Esophagus squamous epithelium (tissue), 5 donors: ENCODE results near the gene ST6GAL2. TPM values are rescaled to one million over a fixed set of nuclear protein-coding genes. Genes with fewer than 3 reads are reported as not detected.

Experiments
- DNase-seq: peaks from one replicate; lab custom pipeline; 2025; lab: John Stamatoyannopoulos, UW
- H3K27ac ChIP-seq, 4 donors: fragments of 200-600 bp; sonication (generic); one replicate each; pipeline ENCODE4 v1.5.1; 2016 to 2019; ENCODE audit warnings: mild to moderate bottlenecking in 1 of 4
- H3K27me3 ChIP-seq, 4 donors: fragments of 200-600 bp; sonication (generic); 1 replicate in 3 of 4; 2 replicates in 1 of 4; pipeline versions ENCODE4 v1.5.1 to v1.6.0; 2017 to 2021; ENCODE audit warnings: antibody characterized with exemption in 1 of 4
- H3K36me3 ChIP-seq, 3 donors: fragments of 200-600 bp; sonication (generic); one replicate each; pipeline ENCODE4 v1.5.1; 2016 to 2019
- H3K4me1 ChIP-seq, 3 donors: fragments of 200-600 bp; sonication (generic); one replicate each; pipeline ENCODE4 v1.5.1; 2017 to 2019
- H3K4me3 ChIP-seq, 4 donors: fragments of 200-600 bp; sonication (generic); 1 replicate in 3 of 4; 2 replicates in 1 of 4; pipeline ENCODE4 v1.5.1; 2016 to 2019; ENCODE audit warnings: mild to moderate bottlenecking in 2 of 4, moderate library complexity in 1 of 4
- H3K9me3 ChIP-seq, 3 donors: fragments of 200-600 bp; sonication (generic); one replicate each; pipeline ENCODE4 v1.5.1; 2016 to 2019
- CTCF ChIP-seq, 6 experiments: fragments of 450-650 bp in 4 of 6; fragments of 200-600 bp in 2 of 6; sonication (generic) in 2 of 6; IDR thresholded peaks; one replicate each; pipeline ENCODE4 v1.5.1; 2016 to 2019; ENCODE audit warnings: antibody characterized with exemption in 6 of 6, mild to moderate bottlenecking in 4 of 6, moderate library complexity in 4 of 6
- POLR2A ChIP-seq, 4 donors: fragments of 450-650 bp; IDR thresholded peaks; one replicate each; pipeline ENCODE4 v1.6.1; 2017; ENCODE audit warnings: antibody characterized with exemption in 4 of 4, mild to moderate bottlenecking in 4 of 4, moderate library complexity in 3 of 4
- WGBS, 2 donors: methylation state at CpG; one replicate each; pipeline ENCODE4 v1.1.5; 2018; 5-methylcytosine and 5-hydroxymethylcytosine counted together
- intact Hi-C: fragments of 100-400 bp; cut with DNase I; formaldehyde crosslinking; loops from one replicate; pipeline ENCODE4 v1.15.0; 2022
- total RNA-seq, 4 donors: library from RNA; depleted of rRNA; stranded (reverse); fragments of >200 nt; gene quantifications; one replicate each; pipeline ENCODE4 v1.1.0, GENCODE V29; 2016
- donor health status: DM: yes; HTN: yes; CAD: no.

Gene ST6GAL2
- total RNA-seq, 4 donors from 2014 or later: 0.79 to 7.5 (median 4.4) TPM

- Histone ChIP-seq H3K4me3 (no peak overlapping the region), H3K4me1 (no peaks in the 10 kb centered on the region), H3K27ac (no peak overlapping the region), H3K36me3 (peaks cover 0 to 12% (median 0%) of the 10 kb centered on the region in 3 donors), H3K27me3 (no peaks in the 10 kb centered on the region), H3K9me3 (no peaks in the 10 kb centered on the region)
- intact Hi-C loops: no loop called here
- TF ChIP-seq POLR2A (IDR thresholded peaks at IDR 0.05) (no peak), CTCF (IDR thresholded peaks at IDR 0.05) (no peak)
- DNase-seq: no peak
Measured at GRCh38 chr2:106828119-106828518, 57.8 kb downstream of the ST6GAL2 start.

- TF ChIP-seq CTCF (IDR thresholded peaks at IDR 0.05): no peak
- no peak for TF ChIP-seq POLR2A (IDR thresholded peaks at IDR 0.05)
- DNase-seq: no peak
- no peak overlapping the region for H3K4me3 ChIP-seq
Measured at GRCh38 chr2:106827158-106827557, 58.8 kb downstream of the ST6GAL2 start.

GRCh38 chr2:106825161-106825560 is 60.8 kb downstream of the ST6GAL2 start:
- TF ChIP-seq CTCF (IDR thresholded peaks at IDR 0.05) (no peak), POLR2A (IDR thresholded peaks at IDR 0.05) (no peak)
- intact Hi-C loops: no loop called here
- no peaks in the 10 kb centered on the region for H3K4me1 ChIP-seq
- H3K9me3 ChIP-seq: no peaks in the 10 kb centered on the region
- no peak overlapping the region for H3K27ac ChIP-seq
- DNase-seq: no peak
- H3K36me3 ChIP-seq: peaks cover 0 to 12% (median 0%) of the 10 kb centered on the region in 3 donors
- H3K27me3 ChIP-seq: no peaks in the 10 kb centered on the region
- WGBS, 2 donors: 69 to 90% methylated on average over 1 of the region's 1 CpG
- H3K4me3 ChIP-seq: no peak overlapping the region

More at GRCh38 chr2:106827158-106827557, 58.8 kb downstream of the ST6GAL2 start:
- no peaks in the 10 kb centered on the region for H3K27me3 ChIP-seq
- H3K27ac ChIP-seq: no peak overlapping the region
- WGBS, 2 donors: 73 to 77% methylated on average over 3 of the region's 3 CpGs
- intact Hi-C loops: no loop called here
- no peaks in the 10 kb centered on the region for H3K9me3 ChIP-seq
- peaks cover 0 to 12% (median 0%) of the 10 kb centered on the region in 3 donors for H3K36me3 ChIP-seq
- H3K4me1 ChIP-seq: no peaks in the 10 kb centered on the region

GRCh38 chr2:106816974-106817373 is 69.0 kb downstream of the ST6GAL2 start:
- Histone ChIP-seq H3K27ac (no peak overlapping the region), H3K4me1 (no peaks in the 10 kb centered on the region), H3K27me3 (no peaks in the 10 kb centered on the region), H3K36me3 (no peaks in the 10 kb centered on the region), H3K4me3 (no peak overlapping the region), H3K9me3 (no peaks in the 10 kb centered on the region)
- intact Hi-C loops: no loop called here
- WGBS, 2 donors: 47% methylated on average over 3 of the region's 4 CpGs; no CpG with 5 or more reads in 1 of the 2 donors
- no peak for TF ChIP-seq POLR2A (IDR thresholded peaks at IDR 0.05)
- no peak for TF ChIP-seq CTCF (IDR thresholded peaks at IDR 0.05)
- DNase-seq: no peak

- no peaks in the 10 kb centered on the region for H3K27me3 ChIP-seq
- H3K27ac ChIP-seq: no peak overlapping the region
- H3K4me3 ChIP-seq: no peak overlapping the region
- H3K9me3 ChIP-seq: no peaks in the 10 kb centered on the region
- no peaks in the 10 kb centered on the region for H3K4me1 ChIP-seq
- no peaks in the 10 kb centered on the region for H3K36me3 ChIP-seq
- no peak for DNase-seq
- TF ChIP-seq POLR2A (IDR thresholded peaks at IDR 0.05): no peak
- no peak for TF ChIP-seq CTCF (IDR thresholded peaks at IDR 0.05)
- intact Hi-C loops: no loop called here
- 76 to 81% methylated on average over 5 of the region's 5 CpGs for WGBS, 2 donors
Measured at GRCh38 chr2:106812841-106813240, 73.1 kb downstream of the ST6GAL2 start.
